Liver (tissue), 9 donors: ENCODE data around the gene STH. TPM values are rescaled to one million over a fixed set of nuclear protein-coding genes. Genes with fewer than 3 reads are reported as not detected.

ENCODE experiments used
- DNase-seq: peaks from one replicate; pipeline ENCODE4 v3.0.0-alpha.2; 2017; ENCODE audit warnings: low spot score
- H3K27ac ChIP-seq, 2 donors: one replicate each; pipeline ENCODE4 v1.7.0; 2013; ENCODE audit warnings: inconsistent platforms in 2 of 2, low read length in 2 of 2, control low read depth in 1 of 2, low read depth in 1 of 2, mild to moderate bottlenecking in 1 of 2
- H3K27me3 ChIP-seq, 4 donors: one replicate each; pipeline versions ENCODE4 v1.6.1 to v1.7.0; 2013; ENCODE audit warnings: low read length in 3 of 4, inconsistent platforms in 1 of 4, mild to moderate bottlenecking in 1 of 4, moderate library complexity in 1 of 4; ENCODE audit not compliant: control insufficient read depth in 4 of 4, insufficient read depth in 4 of 4
- H3K36me3 ChIP-seq, 4 donors: one replicate each; pipeline versions ENCODE4 v1.6.1 to v1.7.0; 2013; ENCODE audit warnings: low read length in 3 of 4, mild to moderate bottlenecking in 3 of 4, low read depth in 1 of 4, moderate library complexity in 1 of 4; ENCODE audit not compliant: control insufficient read depth in 4 of 4, insufficient read depth in 3 of 4
- H3K4me1 ChIP-seq, 4 donors: one replicate each; pipeline versions ENCODE4 v1.6.1 to v1.7.0; 2013; ENCODE audit warnings: low read length in 3 of 4, mild to moderate bottlenecking in 3 of 4, moderate library complexity in 1 of 4; ENCODE audit not compliant: control insufficient read depth in 4 of 4, insufficient read depth in 4 of 4
- H3K4me3 ChIP-seq, 3 donors: one replicate each; pipeline versions ENCODE4 v1.6.1 to v1.7.0; 2013; ENCODE audit warnings: low read length in 3 of 3, control low read depth in 1 of 3, low read depth in 1 of 3, mild to moderate bottlenecking in 1 of 3
- H3K9ac ChIP-seq, 2 donors: one replicate each; pipeline ENCODE4 v1.7.0; 2013; ENCODE audit warnings: low read length in 2 of 2, mild to moderate bottlenecking in 2 of 2, moderate library complexity in 2 of 2, control low read depth in 1 of 2, low read depth in 1 of 2
- H3K9me3 ChIP-seq, 4 donors: one replicate each; pipeline versions ENCODE4 v1.6.1 to v1.7.0; 2013; ENCODE audit warnings: low read length in 3 of 4; ENCODE audit not compliant: control insufficient read depth in 4 of 4
- ATF3 ChIP-seq: IDR thresholded peaks from 2 replicates; pipeline ENCODE4 v1.6.1; 2016; ENCODE audit warnings: antibody characterized with exemption
- CTCF ChIP-seq: fragments of 150-350 bp; IDR thresholded peaks from 2 replicates; pipeline ENCODE4 v1.5.1; 2017; ENCODE audit warnings: improper control_type of control experiment, low read depth, low read length; ENCODE audit not compliant: missing input control
- EGR1 ChIP-seq, 2 donors: IDR thresholded peaks; 2 replicates each; pipeline ENCODE4 v1.6.1; 2016 to 2018; ENCODE audit warnings: antibody characterized with exemption in 2 of 2, low read depth in 2 of 2
- FOXA1 ChIP-seq: IDR thresholded peaks from 2 replicates; pipeline ENCODE4 v1.6.1; 2016; ENCODE audit warnings: antibody characterized with exemption
- FOXA2 ChIP-seq: IDR thresholded peaks from 2 replicates; pipeline ENCODE4 v1.6.1; 2016; ENCODE audit warnings: antibody characterized with exemption
- GABPA ChIP-seq, 2 donors: IDR thresholded peaks in 1 of 2; conservative IDR thresholded peaks in 1 of 2; 2 replicates each; pipeline ENCODE4 v1.6.1; 2016; ENCODE audit warnings: antibody characterized with exemption in 2 of 2, mild to moderate bottlenecking in 1 of 2, moderate library complexity in 1 of 2
- HNF4A ChIP-seq, 2 donors: conservative IDR thresholded peaks; 2 replicates each; pipeline ENCODE4 v1.6.1; 2016; ENCODE audit warnings: antibody characterized with exemption in 2 of 2, mild to moderate bottlenecking in 2 of 2
- HNF4G ChIP-seq: IDR thresholded peaks from 2 replicates; pipeline ENCODE4 v1.6.1; 2016; ENCODE audit warnings: antibody characterized with exemption
- JUND ChIP-seq, 2 donors: IDR thresholded peaks; 2 replicates each; pipeline ENCODE4 v1.6.1; 2016; ENCODE audit warnings: antibody characterized with exemption in 2 of 2
- MAX ChIP-seq: IDR thresholded peaks from 2 replicates; pipeline ENCODE4 v1.6.1; 2016; ENCODE audit warnings: antibody characterized with exemption
- NR2F2 ChIP-seq: IDR thresholded peaks from 2 replicates; pipeline ENCODE4 v1.6.1; 2016; ENCODE audit warnings: antibody characterized with exemption
- RAD21 ChIP-seq, 2 donors: IDR thresholded peaks; 2 replicates each; pipeline ENCODE4 v1.6.1; 2016; ENCODE audit warnings: antibody characterized with exemption in 2 of 2, mild to moderate bottlenecking in 2 of 2
- REST ChIP-seq: IDR thresholded peaks from 2 replicates; pipeline ENCODE4 v1.6.1; 2016; ENCODE audit warnings: antibody characterized with exemption, mild to moderate bottlenecking
- RXRA ChIP-seq, 2 donors: IDR thresholded peaks; 2 replicates each; pipeline ENCODE4 v1.6.1; 2017 to 2018; ENCODE audit warnings: antibody characterized with exemption in 2 of 2, mild to moderate bottlenecking in 1 of 2
- SP1 ChIP-seq: IDR thresholded peaks from 2 replicates; pipeline ENCODE4 v1.6.1; 2018; ENCODE audit warnings: antibody characterized with exemption, mild to moderate bottlenecking
- TAF1 ChIP-seq: conservative IDR thresholded peaks from 2 replicates; pipeline ENCODE4 v1.6.1; 2016; ENCODE audit warnings: antibody characterized with exemption, mild to moderate bottlenecking
- YY1 ChIP-seq: IDR thresholded peaks from 2 replicates; pipeline ENCODE4 v1.6.1; 2016; ENCODE audit warnings: antibody characterized with exemption, mild to moderate bottlenecking
- ZBTB33 ChIP-seq: IDR thresholded peaks from 2 replicates; pipeline ENCODE4 v1.6.1; 2016; ENCODE audit warnings: antibody characterized with exemption
- WGBS: extraction: QIAGEN DNeasy Blood & Tissue Kit; methylation state at CpG from one replicate; pipeline ENCODE4 v1.1.7; 2013; 5-methylcytosine and 5-hydroxymethylcytosine counted together
- polyA plus RNA-seq, 2 donors: library from polyadenylated mRNA; stranded (reverse) in 1 of 2; unstranded in 1 of 2; fragments of 200-250 nt in 1 of 2; fragments of >200 nt in 1 of 2; fragmentation: Nextera tagmentation in 1 of 2; extraction: Ambion mirVana in 1 of 2; gene quantifications; one replicate each; pipeline versions ENCODE4 v1.2.1 to v1.2.3, GENCODE V29; 2013 to 2015
- total RNA-seq, 2 donors: library from RNA; depleted of rRNA; stranded (reverse); fragments of >200 nt; gene quantifications; one replicate each; pipeline ENCODE4 v1.2.3, GENCODE V29; 2014
- donor health status: healthy.
- donor health status: healthy.
- donor health status: healthy.
- donor health status: healthy.
- donor health status: healthy.

The STH gene
- total and polyA plus RNA-seq, 4 donors = not detected

- 89% methylated on average over 2 of the region's 2 CpGs for WGBS
- TF ChIP-seq NR2F2 = no peak
- TF ChIP-seq YY1 = no peak
- no peak for TF ChIP-seq JUND (IDR thresholded peaks at IDR 0.05)
- no peak for TF ChIP-seq EGR1 (IDR thresholded peaks at IDR 0.05; ENCODE audit: low read depth in 2 of 2)
- TF ChIP-seq ZBTB33 = no peak
- no peak for TF ChIP-seq SP1
These were observed 8.5 kb downstream of the STH start for GRCh38 chr17:46007461-46007965.

GRCh38 chr17:46008591-46008990 lies 9.5 kb downstream of the STH start:
- no peak for DNase-seq
- Histone ChIP-seq H3K36me3 (no peaks in the 10 kb centered on the region), H3K27me3 (no peaks in the 10 kb centered on the region), H3K9me3 (no peaks in the 10 kb centered on the region), H3K9ac (no peak overlapping the region), H3K27ac (no peak overlapping the region), H3K4me1 (peaks cover 5 to 10% (median 9%) of the 10 kb centered on the region in 4 donors), H3K4me3 (no peak overlapping the region)
- no peak for TF ChIP-seq MAX
- no peak for TF ChIP-seq YY1
- no peak for TF ChIP-seq TAF1
- TF ChIP-seq NR2F2 = no peak
- no peak for TF ChIP-seq ATF3
- TF ChIP-seq FOXA2 = no peak
- TF ChIP-seq HNF4A (conservative IDR thresholded peaks at IDR 0.05) = no peak
- TF ChIP-seq REST = no peak
- TF ChIP-seq ZBTB33 = no peak
- no peak for TF ChIP-seq JUND (IDR thresholded peaks at IDR 0.05)
- no peak for TF ChIP-seq RAD21 (IDR thresholded peaks at IDR 0.05)
- TF ChIP-seq SP1 = no peak
- TF ChIP-seq CTCF = no peak
- TF ChIP-seq GABPA (IDR thresholded peaks at IDR 0.05 in 1 of 2, conservative IDR thresholded peaks at IDR 0.05 in 1 of 2) = no peak
- TF ChIP-seq FOXA1 = no peak
- no peak for TF ChIP-seq HNF4G
- no peak for TF ChIP-seq RXRA (IDR thresholded peaks at IDR 0.05)
- WGBS = 92% methylated on average over 9 of the region's 9 CpGs

More at GRCh38 chr17:46007461-46007965, 8.5 kb downstream of the STH start:
- peaks cover 5 to 19% (median 12%) of the 10 kb centered on the region in 4 donors for H3K4me1 ChIP-seq
- no peak overlapping the region for H3K4me3 ChIP-seq
- no peak overlapping the region for H3K9ac ChIP-seq
- no peaks in the 10 kb centered on the region for H3K9me3 ChIP-seq
- no peak overlapping the region for H3K27ac ChIP-seq
- H3K36me3 ChIP-seq = no peaks in the 10 kb centered on the region
- H3K27me3 ChIP-seq = no peaks in the 10 kb centered on the region
- no peak for DNase-seq
